Effector CD8-positive, alpha-beta T cell (primary cell): ENCODE results near the gene CISTR.
"Not testable (repeated sequence)": the region's sequence is repeated elsewhere in the genome, so short reads cannot be mapped to it uniquely, and the experiment has no call there.

Source experiments
- DNase-seq: peaks from one replicate; lab custom pipeline; 2025; lab: John Stamatoyannopoulos, UW

CISTR gene

DNA sequence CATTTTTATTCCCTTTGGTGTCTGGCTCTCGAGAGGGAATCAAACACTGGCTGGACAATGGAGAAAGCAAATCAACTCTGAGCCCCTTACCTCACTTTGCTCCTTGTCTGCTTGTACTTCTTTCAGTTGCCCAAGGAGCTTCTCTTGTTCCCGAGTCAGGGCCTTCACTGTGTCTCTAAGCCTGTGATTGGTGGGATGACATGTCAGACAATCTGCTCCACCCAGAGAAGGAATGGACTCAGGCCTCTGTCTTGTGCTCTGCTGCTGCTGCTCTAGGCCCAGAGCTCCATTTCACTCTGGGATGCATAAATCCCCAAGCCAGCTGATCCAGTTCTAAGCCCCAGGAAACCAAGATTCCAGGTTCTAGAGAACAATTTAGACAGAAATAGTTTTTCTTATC lies 32.1 kb downstream of the CISTR start:
- no peak for DNase-seq

- not testable (repeated sequence) for DNase-seq
Measured at GRCh38 chr12:53718567-53718966, 33.2 kb downstream of the CISTR start.

DNA sequence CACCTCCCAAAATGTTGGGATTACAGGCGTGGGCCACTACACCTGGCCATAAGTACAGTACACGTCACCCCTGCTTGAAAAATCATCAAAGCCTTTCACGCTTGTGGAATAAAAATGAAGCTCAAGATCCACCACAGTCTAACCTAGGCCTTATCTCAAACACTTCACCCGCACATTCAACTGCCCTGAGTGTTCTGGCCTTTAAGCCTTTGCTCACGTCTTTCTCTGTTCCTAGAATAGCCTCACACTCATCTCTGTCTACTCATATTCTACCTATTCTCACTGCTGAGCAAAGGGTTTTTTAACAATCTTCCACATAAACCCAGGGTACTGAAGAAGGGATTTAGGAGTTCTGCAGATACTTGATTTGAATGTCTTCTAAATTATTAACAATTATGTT lies 34.5 kb downstream of the CISTR start:
- DNase-seq: no peak

GRCh38 chr12:53714004-53714403 lies 37.8 kb downstream of the CISTR start:
- DNase-seq: no peak

DNA sequence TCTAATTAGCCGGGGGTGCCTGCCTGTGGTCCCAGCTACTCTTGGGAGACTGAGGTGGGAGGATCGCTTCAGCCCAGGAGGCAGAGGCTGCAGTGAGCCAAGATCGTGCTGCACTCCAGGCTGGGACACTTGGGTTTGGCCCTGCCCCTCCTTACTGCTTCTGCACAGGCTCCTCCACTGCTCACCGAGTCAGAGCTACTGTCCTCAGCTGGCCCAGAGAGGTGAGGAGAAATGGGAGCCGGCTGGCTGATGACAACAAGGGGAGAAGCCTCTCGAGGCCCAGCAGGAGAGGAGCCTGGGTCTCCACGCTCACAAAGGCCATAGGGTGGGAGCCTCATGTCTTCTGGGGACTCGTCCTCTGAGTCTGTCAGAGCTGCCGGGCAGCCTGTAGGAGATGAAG lies 38.3 kb downstream of the CISTR start:
- DNase-seq: no peak

- DNase-seq: no peak
Measured at GRCh38 chr12:53712059-53712643, 39.6 kb downstream of the CISTR start.

GRCh38 chr12:53710091-53710490 lies 41.7 kb downstream of the CISTR start:
- no peak for DNase-seq

DNA sequence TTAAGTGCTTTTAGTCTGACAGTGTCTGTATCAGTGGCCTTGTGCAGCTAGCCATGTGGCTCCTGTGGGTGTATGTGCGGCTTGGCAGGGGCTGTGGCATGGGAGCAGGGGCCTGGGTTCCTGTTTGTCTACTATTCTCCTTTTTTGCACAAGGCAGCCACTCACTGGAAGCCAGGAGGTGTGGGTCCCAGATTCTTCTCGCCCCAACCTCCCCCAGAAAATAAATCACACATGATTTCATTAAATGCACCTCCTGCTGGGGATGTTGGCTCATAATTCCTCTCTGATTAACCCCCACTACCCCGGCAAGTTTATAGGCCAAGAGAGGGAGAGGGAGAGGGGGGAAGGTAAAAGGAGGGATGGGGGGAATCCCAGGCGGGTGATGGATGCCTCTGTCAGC lies 42.1 kb downstream of the CISTR start:
- no peak for DNase-seq

DNA sequence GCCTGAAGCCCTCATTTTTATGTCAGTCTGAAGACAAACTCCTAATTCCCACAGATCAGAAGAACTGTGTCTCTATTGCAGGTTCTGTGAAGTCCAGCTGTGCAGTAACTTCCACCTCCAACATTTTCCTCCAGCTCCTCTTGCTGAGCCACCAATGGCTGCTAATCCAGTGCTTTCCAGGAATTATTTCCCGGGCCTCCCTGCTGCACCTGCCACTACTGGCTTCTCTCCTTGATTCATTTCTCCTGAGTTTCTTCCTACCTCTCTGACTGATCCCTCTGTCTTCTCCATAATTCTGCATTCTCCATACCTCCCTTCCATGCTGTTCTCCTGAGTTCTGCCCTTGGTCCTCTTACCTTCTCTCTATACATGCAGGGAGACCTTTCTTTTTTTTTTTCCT lies 45.7 kb downstream of the CISTR start:
- no peak for DNase-seq

DNA sequence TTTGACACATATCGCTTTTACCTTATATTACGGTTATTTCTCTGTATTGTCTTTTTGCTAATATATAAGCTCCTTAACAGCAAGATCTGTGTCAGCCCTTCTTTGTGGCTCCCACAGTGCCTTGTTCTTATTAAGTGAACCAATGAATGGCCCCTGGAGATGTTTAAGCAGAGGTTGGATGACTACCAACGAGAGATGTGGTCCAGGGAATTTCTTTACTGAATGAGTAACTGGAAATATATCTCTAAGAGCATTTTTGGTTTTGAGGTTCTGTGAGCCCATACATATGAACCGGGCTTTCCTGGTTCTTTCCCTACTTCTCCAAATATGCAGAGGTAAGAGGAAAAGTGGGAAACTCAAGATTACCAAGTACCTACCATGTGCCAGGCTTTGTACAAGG lies 48.0 kb downstream of the CISTR start:
- no peak for DNase-seq

- peak; percentile 58 for DNase-seq
Measured at GRCh38 chr12:53701518-53702264, 50.1 kb downstream of the CISTR start.

DNA sequence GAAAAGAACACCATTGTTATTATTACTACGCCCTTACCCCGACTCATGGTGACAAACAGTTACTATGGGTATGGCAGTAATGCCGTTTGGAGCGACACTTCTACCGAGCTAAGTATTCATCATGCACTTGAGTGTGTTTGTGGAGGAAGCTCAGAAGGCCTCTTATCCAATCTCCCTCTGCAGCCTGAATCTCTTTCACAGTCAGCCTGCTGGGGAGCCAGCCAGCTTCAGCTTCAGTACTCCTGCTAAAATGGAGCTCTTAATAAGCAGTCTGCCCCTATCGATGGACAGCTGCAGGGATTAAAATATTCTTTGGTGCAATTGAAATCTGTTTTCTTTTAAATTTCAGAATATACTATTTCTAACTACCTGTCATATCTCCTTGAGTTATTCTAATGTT lies 51.2 kb downstream of the CISTR start:
- no peak for DNase-seq

DNA sequence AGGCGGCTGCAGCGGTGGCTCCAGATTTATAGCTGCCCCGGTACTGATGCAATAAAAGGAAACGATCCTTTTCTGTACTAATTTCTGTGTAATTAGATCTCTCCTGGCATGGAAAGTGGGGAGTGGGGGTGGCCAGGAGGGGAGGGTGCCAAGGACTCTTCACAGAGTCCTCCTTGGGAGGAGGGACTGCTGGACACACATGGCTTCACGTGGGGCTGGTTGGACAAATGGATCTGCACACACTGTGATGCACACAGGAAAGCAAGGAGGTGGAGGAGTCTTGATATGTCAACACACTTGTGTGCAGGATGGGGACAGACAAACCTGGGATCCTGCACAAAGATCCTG lies 52.1 kb downstream of the CISTR start:
- no peak for DNase-seq

GRCh38 chr12:53698948-53699677 lies 52.7 kb downstream of the CISTR start:
- DNase-seq: no peak

DNA sequence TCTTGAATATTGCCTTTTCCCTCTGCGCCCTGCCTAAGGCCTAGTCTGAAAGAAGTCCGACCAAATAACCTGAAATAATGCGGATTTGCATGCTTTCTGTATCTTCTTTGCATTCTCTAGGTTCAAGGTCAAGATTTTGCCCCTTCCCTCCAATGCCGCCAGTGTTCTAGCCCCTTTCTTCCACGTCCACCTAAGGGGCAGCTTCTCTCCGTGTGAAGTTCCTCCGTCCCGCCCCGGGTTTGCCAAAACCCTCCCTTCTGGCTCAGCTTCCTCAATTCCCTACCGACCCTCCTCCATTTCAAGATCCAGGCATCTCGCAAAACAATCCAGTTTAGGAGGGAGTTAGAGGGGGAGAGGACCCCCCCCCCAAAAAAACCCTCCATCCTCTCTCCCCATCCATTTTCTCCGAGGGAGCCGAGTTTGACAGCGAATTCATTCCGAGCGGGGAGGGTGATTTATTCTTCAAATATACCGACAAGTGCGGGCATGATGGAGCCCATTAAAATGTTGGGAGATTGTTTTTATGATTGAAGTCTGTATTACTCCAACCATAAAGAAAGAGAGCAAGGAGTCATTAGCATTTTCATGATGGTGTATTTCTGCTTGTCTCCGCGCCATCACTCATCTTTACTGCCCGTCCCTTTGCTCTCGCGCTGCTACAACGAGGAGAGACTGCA lies 55.0 kb downstream of the CISTR start:
- no peak for DNase-seq
